OCI-LY7 (cell line): ENCODE measurements around the gene UBAP2.

Source experiments
- CTCF ChIP-seq: fragments of 200-600 bp; sonication (generic); conservative IDR thresholded peaks from 2 replicates; pipeline ENCODE4 v1.5.1; 2014; ENCODE audit warnings: mild to moderate bottlenecking, antibody characterized with exemption, low read length, moderate library complexity, mixed read lengths
- EZH2phosphoT487 ChIP-seq: fragments of 200-600 bp; sonication (generic); IDR thresholded peaks from 2 replicates; pipeline ENCODE4 v1.6.1; 2018; ENCODE audit warnings: low read depth, borderline replicate concordance, mild to moderate bottlenecking, mixed run types, antibody characterized with exemption, low read length, moderate library complexity, mixed read lengths

DNA sequence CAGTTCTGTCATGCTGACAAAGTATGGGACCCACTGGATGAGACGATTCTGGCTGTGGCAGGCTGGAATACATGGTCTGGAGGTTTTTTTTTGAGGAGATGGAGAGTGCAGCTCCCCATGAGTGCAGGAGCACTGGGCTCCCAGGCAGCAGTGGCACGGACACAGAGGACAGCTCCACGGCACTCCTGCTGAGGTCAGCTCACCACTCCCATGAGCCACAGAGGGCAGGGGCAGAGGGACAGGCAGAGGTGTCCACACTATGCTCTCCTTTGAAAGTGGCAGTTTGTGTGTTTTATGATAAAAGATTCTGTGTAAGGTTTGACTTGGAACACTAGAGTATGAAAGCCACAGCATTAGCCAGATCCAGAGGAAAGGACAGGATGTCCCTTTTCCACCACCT is 117.4 kb downstream of the UBAP2 start:
- TF ChIP-seq CTCF (no peak), EZH2phosphoT487 (no peak)
